ENCODE results near the gene MATR3.

GRCh38 chr5:139379626-139380449 is 86.3 kb downstream of the MATR3 start:
- TF ChIP-seq, protein P1, sequence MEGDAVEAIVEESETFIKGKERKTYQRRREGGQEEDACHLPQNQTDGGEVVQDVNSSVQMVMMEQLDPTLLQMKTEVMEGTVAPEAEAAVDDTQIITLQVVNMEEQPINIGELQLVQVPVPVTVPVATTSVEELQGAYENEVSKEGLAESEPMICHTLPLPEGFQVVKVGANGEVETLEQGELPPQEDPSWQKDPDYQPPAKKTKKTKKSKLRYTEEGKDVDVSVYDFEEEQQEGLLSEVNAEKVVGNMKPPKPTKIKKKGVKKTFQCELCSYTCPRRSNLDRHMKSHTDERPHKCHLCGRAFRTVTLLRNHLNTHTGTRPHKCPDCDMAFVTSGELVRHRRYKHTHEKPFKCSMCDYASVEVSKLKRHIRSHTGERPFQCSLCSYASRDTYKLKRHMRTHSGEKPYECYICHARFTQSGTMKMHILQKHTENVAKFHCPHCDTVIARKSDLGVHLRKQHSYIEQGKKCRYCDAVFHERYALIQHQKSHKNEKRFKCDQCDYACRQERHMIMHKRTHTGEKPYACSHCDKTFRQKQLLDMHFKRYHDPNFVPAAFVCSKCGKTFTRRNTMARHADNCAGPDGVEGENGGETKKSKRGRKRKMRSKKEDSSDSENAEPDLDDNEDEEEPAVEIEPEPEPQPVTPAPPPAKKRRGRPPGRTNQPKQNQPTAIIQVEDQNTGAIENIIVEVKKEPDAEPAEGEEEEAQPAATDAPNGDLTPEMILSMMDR (IDR thresholded peaks at IDR 0.05) = no peak
- no peak for TF ChIP-seq POLR2A (IDR thresholded peaks at IDR 0.05)

All from uterus (tissue), 2 donors.